T-helper 1 cell (primary cell): ENCODE measurements around the gene NXPH4.
A peak's percentile ranks its signal among the peaks of the same experiment; 100 is the strongest.

Source experiments
- DNase-seq, 5 donors: peaks; one replicate each; pipeline ENCODE4 v3.0.0-alpha.2; 2012 to 2020

NXPH4 gene

DNA sequence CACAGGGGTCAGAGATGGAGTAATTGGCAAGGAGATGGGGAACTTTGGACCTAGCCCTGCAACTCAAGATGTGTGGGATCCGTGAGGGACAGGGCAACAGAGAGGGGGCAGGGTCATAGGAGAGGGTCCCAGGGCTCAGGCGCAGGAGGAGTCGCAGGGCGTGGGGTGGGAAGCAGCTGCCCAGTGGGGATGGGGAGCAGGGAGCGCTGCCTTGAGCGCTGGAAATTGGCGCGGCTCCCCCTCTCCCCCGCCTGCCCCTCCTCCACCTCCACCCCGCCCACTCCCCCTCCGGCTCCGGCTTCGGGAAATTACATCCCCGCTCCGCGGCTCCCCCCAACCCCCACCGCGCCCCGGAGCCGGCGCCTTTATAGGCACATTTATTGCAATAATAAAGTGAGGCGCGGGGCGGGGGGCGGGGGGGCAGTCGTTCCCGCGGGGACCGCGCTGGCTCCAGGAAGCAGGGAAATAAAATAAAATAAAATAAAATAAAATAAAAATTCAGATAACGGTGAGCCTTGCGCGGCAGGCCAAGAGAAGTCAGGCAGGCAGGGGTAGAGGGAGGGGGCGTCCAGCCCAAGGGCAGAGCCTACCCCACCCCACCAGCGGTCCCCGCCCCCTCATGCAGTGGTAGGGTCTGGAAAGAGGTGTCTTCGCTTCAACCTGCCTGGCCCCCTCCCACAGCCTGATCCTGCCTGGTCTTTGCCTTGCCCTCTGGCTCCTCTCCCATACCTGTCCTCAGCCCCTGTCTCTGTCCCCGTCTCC lies 3.6 kb downstream of the NXPH4 start:
- no peak for DNase-seq

DNA sequence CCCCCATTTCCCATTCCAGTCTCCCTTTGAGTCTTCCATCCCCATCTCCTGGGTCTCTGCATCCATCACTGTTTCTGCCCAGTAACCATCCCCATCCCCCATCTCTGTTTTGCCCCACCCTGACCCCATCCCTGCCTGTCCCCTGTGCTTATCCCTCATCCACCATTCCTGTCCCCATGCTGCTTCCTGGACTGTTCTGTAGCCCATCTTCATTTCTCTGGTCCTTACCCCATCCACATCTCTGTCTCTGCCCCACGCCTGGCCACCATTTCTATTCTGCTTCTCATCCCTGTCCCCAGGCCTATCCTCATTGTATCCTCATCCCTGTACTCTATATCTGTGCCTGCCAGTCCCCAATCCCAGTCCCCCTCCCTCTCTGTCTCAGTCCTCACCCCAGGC lies 4.2 kb downstream of the NXPH4 start:
- DNase-seq, result no peak

GRCh38 chr12:57221169-57221917 lies 4.7 kb downstream of the NXPH4 start:
- DNase-seq, result no peak

DNA sequence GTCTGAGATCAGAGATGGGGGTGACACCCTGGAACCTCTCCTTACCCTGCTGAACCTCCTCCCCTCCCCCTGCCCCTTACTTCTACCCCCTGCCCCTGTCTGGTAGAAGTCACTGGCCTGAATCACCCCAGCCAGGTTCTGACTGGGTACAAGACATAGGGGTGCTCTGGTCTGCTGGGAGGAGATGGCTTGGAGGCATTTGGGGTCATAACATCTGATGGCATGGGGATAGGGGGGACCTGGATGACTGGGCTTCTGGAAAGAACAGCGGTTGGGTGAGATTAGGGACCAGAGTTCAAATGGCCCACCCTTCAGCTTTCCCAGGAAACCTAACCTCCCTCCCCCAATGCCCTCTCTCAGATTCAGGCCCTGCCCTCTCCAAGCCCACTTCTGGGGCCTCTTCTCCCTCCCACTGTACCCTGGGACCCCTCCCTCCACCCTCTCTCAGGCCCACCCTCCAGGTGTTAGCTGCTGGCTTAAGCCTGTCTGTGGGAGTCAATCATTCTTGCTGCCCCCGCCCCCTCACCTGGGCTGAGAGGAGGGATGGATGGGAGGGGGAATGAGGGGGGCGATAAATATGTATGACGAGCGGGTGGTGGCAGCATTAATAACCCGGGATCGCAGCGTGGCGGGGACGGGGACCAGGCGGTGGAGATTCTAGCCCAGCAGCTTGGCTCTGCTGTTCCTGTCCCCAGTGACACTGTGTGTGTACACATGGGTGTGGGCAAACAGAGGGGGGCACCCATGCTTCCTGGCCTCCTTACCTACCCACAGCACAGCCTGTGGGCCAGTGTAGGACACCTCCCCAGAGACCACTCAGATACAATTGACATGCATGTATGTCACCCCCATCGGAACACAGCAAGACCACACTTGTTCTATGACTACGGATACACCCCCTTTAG lies 5.9 kb downstream of the NXPH4 start:
- DNase-seq, result no peak

- DNase-seq, result no peak
These were observed 6.9 kb downstream of the NXPH4 start for GRCh38 chr12:57223191-57224165.

DNA sequence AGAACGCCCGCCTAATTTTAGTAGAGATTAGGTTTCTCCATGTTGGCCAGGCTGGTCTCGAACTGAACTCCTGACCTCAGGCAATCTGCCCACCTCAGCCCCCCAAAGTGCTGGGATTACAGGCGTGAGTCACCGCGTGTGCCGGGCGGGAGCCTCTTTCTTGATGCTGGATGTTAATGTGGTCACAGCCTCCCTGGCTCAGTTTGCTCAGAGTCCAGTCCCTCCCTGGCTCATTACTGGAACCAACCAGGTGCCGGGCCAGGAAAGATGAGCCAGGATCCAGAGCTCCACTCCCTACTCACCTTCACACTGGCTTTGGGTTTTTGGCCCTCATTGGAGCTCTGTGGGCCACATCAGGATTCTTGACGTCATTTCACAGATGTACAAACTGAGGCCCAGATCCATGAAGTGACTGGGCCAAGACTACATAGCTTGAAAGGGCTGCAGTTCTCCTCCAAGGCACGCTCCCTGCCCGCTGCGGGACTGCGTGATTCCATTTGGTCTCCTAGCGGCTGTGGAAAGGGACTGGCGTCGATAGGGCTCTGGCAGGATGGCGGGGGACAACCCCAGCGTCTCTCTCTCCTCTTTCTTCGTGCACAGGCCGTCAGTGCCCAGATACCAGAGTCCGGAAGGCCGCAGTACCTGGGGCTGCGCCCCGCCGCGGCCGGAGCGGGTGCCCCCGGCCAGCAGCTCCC lies 7.8 kb downstream of the NXPH4 start:
- no peak for DNase-seq

DNA sequence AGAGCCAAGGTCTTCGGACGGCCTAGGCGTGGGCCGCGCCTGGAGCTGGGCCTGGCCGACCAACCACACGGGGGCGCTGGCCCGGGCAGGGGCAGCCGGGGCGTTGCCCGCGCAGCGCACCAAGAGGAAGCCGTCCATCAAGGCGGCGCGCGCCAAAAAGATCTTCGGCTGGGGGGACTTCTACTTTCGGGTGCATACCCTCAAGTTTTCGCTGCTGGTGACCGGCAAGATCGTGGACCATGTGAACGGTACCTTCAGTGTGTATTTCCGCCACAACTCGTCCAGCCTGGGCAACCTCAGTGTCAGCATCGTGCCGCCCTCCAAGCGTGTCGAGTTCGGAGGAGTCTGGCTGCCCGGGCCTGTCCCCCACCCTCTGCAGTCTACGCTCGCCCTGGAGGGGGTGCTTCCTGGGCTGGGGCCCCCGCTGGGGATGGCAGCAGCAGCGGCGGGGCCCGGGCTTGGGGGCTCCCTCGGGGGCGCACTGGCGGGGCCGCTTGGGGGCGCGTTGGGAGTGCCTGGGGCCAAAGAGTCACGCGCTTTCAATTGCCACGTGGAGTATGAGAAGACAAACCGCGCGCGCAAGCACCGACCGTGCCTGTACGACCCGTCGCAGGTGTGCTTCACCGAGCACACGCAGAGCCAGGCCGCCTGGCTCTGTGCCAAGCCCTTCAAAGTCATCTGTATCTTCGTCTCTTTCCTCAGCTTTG lies 8.5 kb downstream of the NXPH4 start:
- DNase-seq, result peak in 4 of 5 donors; percentile 37 to 76 (median 70)

- no peak for DNase-seq
These were observed 9.2 kb downstream of the NXPH4 start for GRCh38 chr12:57225680-57226210.

DNA sequence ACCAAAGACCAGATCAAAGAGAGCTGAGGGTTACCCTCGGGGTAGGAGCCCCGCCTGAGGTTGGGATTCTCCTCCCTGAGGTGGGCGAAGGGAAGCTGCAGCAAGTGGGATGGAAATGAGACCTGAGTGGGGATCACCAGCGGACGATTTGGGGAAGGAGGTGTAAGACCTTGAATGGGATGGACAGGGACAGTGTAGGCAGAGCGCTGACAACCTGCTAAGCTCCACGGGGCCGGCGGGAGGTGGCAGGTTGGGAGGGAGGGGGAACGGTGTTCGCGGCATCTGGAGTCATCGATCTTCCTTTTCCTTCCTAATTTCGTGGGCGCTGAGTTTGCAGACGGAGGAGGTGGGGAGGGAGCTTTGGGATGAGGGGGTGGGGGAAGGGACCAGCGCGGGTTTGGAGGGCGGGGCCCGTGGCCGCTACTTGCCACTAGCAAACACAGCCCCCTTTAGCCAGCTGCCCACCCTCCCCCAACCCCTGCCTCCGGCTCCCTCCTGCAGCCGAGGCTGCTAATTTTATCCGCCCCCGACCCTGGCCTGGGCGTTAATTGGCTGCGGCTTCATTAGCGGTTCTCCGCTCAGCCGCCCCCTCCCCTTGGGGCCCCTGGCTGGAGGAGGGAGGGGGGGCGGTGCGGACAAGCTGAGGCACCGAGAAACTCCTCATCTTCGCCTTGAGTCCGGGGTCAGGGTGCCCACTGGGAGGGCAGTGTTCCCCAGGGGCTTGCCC lies 10.2 kb downstream of the NXPH4 start:
- no peak for DNase-seq

DNA sequence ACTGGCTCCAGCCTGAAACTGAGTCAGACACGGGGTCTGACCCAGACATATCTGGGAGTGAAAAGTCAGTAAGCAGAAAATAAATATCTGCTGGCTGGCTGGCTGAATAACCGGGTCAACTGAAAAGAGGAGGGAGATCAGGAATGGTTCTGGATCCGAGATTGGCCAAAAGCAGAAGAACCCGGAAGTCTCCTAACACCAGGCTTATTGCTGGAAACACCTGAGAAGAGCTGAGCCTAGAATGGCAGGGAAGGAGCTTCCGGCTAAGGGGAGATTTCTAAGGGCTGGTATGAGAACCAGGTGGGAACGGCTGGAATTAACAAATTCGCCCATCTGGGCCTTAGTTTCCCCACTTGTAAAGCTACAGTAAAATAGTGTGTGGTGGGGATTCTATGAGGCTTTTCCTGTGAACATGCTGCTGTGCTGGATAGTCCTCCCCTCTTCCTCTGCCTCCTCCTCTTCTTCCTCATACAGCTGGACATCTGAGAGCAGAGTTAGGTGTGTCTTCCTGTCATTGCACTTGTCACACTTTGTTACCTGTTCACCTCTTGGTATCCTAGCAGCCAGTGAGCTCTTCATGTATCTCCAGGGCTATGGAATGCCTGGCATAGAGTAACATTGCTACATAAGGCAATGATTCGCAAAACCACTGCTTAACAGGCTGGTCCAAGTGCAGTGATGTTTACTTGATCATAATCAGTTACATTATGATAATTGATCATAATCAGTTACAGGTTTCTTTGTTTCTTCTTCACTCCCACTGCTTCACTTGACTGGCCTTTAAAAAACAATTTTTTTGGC lies 10.9 kb downstream of the NXPH4 start:
- no peak for DNase-seq

GRCh38 chr12:57229046-57229633 lies 12.5 kb downstream of the NXPH4 start:
- DNase-seq, result peak in 1 of 5 donors; percentile 57

- peak; percentile 85 to 96 (median 89) for DNase-seq
These were observed 13.2 kb downstream of the NXPH4 start, which contains the start of gene SHMT2 for GRCh38 chr12:57229634-57230380. Gene SHMT2 (plus strand): TSS chr12:57229711. CDS start chr12:57229779, 68 bp downstream.

DNA sequence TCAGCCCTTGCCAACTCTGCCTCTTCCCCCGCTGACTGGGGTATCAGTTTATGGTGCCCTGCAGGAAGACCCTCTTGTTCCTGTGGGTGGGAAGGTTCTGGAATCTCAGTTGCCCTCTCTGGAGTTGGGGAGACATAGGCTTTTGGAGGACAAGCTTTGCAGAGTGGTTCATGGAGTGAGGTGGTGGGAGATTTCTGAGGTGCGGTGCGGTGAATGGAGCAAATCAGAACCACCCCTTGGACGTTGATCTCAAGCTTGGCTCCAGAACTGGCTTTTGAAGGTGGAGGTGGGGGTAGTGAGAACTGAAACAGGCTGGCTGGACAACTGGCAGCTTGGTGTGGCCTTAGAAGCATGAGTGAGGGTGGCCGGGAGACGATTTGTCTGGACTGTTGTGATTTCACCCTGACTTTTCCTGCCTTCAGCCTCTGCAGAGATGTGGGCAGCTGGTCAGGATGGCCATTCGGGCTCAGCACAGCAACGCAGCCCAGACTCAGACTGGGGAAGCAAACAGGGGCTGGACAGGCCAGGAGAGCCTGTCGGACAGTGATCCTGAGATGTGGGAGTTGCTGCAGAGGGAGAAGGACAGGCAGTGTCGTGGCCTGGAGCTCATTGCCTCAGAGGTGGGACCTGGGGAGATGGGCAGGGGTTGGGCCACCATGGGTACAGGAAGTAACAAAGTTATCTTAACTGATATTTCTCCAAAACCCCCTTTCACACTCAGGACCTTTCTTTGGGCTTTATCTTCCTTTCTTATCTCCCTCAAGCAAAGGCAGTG lies 14.0 kb downstream of the NXPH4 start:
- DNase-seq, result no peak

GRCh38 chr12:57231276-57232021 lies 14.9 kb downstream of the NXPH4 start:
- DNase-seq, result no peak

GRCh38 chr12:57232156-57232756 lies 15.7 kb downstream of the NXPH4 start:
- no peak for DNase-seq
